GM10248 (cell line): ENCODE measurements around the gene LRFN4.

Source experiments
- CTCF ChIA-PET: fragments of 300-600 bp; sonication (Branson Sonifier 250); formaldehyde crosslinking; extraction: SDS; loops from one replicate; lab custom pipeline; 2021; ENCODE audit warnings: antibody characterized with exemption; lab: Yijun Ruan, JAX
- POLR2A ChIA-PET: fragments of 350-650 bp; sonication (Branson Sonifier 250); formaldehyde crosslinking; extraction: SDS; loops from one replicate; lab custom pipeline; 2020; ENCODE audit warnings: antibody characterized with exemption; lab: Yijun Ruan, JAX
- DNase-seq: peaks from one replicate; pipeline ENCODE4 v3.0.0; 2012; ENCODE audit errors: extremely low spot score
- CTCF ChIP-seq: IDR thresholded peaks from 2 replicates; pipeline ENCODE4 v1.5.1; 2012; ENCODE audit warnings: mild to moderate bottlenecking, low read depth; ENCODE audit errors: extremely low read depth, missing control alignments, control extremely low read depth

The LRFN4 gene

GRCh38 chr11:66883016-66883965, 26.4 kb downstream of the LRFN4 start:
- TF ChIP-seq CTCF: peak; percentile 80
- POLR2A ChIA-PET: interaction anchor here (0.6 kb wide), 1 partner anchor 25 kb away, joined by 3 read pairs; no protein-coding TSS in a partner anchor
- CTCF ChIA-PET: interaction anchor here (0.9 to 4.9 kb wide), 14 partner anchors 8 to 305 kb away, joined by 3 to 28 read pairs (median 4); partner anchors contain the start of gene RCE1
- DNase-seq: peak; percentile 71

- no peak for DNase-seq
- TF ChIP-seq CTCF: no peak
- ChIA-PET CTCF (interaction anchor here (1.4 to 4.9 kb wide), 5 partner anchors 7 to 188 kb away, joined by 3 to 28 read pairs (median 13); no protein-coding TSS in a partner anchor), POLR2A (interaction anchor here (0.6 kb wide), 1 partner anchor 24 kb away, joined by 3 read pairs; no protein-coding TSS in a partner anchor)
Measured at GRCh38 chr11:66884443-66884842, 27.6 kb downstream of the LRFN4 start.

- POLR2A ChIA-PET: no interaction called here
- CTCF ChIA-PET: interaction anchor here (4.3 to 4.9 kb wide), 2 partner anchors 14 to 189 kb away, joined by 20 to 28 read pairs; no protein-coding TSS in a partner anchor
- TF ChIP-seq CTCF: no peak
- no peak for DNase-seq
Measured at GRCh38 chr11:66885469-66885868, 28.6 kb downstream of the LRFN4 start.

GRCh38 chr11:66885950-66886440, 29.1 kb downstream of the LRFN4 start:
- DNase-seq: no peak
- ChIA-PET POLR2A (no interaction called here), CTCF (interaction anchor here (1.6 to 1.7 kb wide), 2 partner anchors 15 to 193 kb away, joined by 3 to 5 read pairs; no protein-coding TSS in a partner anchor)
- TF ChIP-seq CTCF: no peak

- TF ChIP-seq CTCF: no peak
- ChIA-PET CTCF (interaction anchor here (0.9 to 1.7 kb wide), 4 partner anchors 8 to 194 kb away, joined by 3 to 5 read pairs (median 4); no protein-coding TSS in a partner anchor), POLR2A (no interaction called here)
- no peak for DNase-seq
Measured at GRCh38 chr11:66886671-66887221, 29.9 kb downstream of the LRFN4 start.

GRCh38 chr11:66887526-66887925, 30.7 kb downstream of the LRFN4 start:
- no peak for DNase-seq
- ChIA-PET CTCF (interaction anchor here (0.9 to 1.7 kb wide), 4 partner anchors 9 to 195 kb away, joined by 3 to 5 read pairs (median 4); no protein-coding TSS in a partner anchor), POLR2A (no interaction called here)
- no peak for TF ChIP-seq CTCF
